Measurements from ENCODE around the gene ZRANB3.

The ZRANB3 gene

DNA sequence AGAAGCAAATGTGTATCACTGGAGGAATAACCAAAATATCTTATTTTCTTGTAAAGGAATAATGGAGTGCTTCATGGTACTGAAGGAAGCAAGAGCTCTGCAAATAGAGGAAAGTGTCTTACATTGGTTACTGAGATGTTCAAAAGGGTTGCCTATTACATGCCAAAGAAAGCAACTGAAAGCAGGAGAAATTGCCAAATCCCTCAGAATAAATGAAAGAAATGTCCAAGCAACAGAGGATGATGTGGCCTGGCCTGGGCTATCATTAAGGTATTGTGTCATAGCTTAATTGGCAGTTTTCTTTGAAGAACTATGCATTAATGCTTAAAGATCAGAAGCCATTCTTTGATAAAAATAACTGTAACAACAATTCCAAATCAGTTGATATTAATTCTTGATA is 305.2 kb downstream of the ZRANB3 start:
- TF ChIP-seq, protein P1, sequence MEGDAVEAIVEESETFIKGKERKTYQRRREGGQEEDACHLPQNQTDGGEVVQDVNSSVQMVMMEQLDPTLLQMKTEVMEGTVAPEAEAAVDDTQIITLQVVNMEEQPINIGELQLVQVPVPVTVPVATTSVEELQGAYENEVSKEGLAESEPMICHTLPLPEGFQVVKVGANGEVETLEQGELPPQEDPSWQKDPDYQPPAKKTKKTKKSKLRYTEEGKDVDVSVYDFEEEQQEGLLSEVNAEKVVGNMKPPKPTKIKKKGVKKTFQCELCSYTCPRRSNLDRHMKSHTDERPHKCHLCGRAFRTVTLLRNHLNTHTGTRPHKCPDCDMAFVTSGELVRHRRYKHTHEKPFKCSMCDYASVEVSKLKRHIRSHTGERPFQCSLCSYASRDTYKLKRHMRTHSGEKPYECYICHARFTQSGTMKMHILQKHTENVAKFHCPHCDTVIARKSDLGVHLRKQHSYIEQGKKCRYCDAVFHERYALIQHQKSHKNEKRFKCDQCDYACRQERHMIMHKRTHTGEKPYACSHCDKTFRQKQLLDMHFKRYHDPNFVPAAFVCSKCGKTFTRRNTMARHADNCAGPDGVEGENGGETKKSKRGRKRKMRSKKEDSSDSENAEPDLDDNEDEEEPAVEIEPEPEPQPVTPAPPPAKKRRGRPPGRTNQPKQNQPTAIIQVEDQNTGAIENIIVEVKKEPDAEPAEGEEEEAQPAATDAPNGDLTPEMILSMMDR (IDR thresholded peaks at IDR 0.05; ENCODE audit: low read depth, low read length, missing control alignments), result no peak
- Histone ChIP-seq H3K36me3 (replicated peaks) (no peaks in the 10 kb centered on the region), H3K4me3 (ENCODE audit: low read depth, low read length) (no peak overlapping the region), H3K27ac (no peak overlapping the region), H3K27me3 (replicated peaks) (no peaks in the 10 kb centered on the region)
- DNase-seq, result no peak
- in situ Hi-C loops (cut with HindIII; ENCODE audit: low pct_ligation_motif_present, low sequenced_read_pairs), result no loop called here

DNA sequence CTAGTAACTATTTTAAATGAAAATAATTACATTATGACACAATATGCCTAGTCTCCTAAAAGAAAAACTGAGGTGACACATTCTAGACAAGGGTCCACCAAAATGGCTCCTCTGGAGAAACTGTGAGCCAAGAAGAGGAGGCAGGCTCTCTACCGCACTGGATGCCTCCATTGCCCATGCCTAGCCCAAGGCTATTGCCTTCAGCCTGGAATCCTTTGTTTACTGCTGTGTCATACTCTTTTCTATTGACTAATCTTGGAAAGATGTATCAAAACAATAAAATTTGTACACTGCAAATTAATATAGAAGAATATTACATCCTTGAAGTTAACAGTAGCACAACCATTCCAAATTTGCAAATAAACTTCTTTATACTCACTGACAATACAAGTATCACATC is 311.8 kb downstream of the ZRANB3 start:
- H3K4me3 ChIP-seq (ENCODE audit: low read depth, low read length), result no peak overlapping the region
- no peak for DNase-seq
- in situ Hi-C loops (cut with HindIII; ENCODE audit: low pct_ligation_motif_present, low sequenced_read_pairs), result no loop called here
- H3K27me3 ChIP-seq (replicated peaks), result no peaks in the 10 kb centered on the region
- H3K27ac ChIP-seq, result no peak overlapping the region
- TF ChIP-seq, protein P1 (IDR thresholded peaks at IDR 0.05; ENCODE audit: low read depth, low read length, missing control alignments), result no peak
- H3K36me3 ChIP-seq (replicated peaks), result no peaks in the 10 kb centered on the region

DNA sequence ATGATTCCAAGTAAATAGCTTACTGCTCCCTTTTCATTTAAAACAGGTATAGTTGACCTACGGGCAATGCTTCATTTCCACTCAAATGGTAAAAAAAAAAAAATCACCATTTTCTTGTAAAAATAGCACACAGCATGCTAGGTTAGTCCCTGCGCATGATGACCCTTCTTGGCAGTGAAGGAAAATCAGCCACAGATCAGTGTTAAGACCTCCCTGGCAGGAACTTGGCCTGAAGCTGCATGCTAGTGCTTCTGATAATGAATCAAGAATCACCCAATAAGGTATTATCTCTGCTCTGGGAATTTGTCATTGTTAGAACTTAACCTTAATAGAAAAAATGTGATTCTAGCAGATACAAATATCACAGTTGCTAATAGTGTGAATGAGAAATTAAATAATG is 312.6 kb downstream of the ZRANB3 start:
- Histone ChIP-seq H3K27ac (no peak overlapping the region), H3K36me3 (replicated peaks) (no peaks in the 10 kb centered on the region), H3K4me3 (ENCODE audit: low read depth, low read length) (no peak overlapping the region), H3K27me3 (replicated peaks) (no peaks in the 10 kb centered on the region)
- TF ChIP-seq, protein P1 (IDR thresholded peaks at IDR 0.05; ENCODE audit: low read depth, low read length, missing control alignments), result no peak
- in situ Hi-C loops (cut with HindIII; ENCODE audit: low pct_ligation_motif_present, low sequenced_read_pairs), result no loop called here
- no peak for DNase-seq

DNA sequence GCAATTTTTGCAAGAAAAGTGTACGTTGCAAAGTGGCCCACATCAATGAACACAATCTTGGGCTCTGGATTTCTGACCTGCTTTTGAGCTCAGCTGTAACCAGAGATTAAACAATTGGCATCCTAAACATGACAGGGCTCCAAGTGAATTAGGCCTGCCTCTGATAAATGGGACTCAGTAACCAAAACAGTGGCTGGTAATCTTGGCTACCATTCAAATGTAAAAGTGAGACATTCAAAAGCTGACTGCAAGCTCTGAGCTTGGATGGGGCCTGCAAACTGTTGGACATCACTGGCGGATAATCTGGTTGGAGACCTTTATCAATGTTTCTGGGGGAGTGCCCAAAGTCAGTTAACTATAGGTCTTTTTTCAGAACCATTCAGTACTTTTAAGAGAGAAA is 318.3 kb downstream of the ZRANB3 start:
- in situ Hi-C loops (cut with HindIII; ENCODE audit: low pct_ligation_motif_present, low sequenced_read_pairs), result no loop called here
- TF ChIP-seq, protein P1 (IDR thresholded peaks at IDR 0.05; ENCODE audit: low read depth, low read length, missing control alignments), result no peak
- DNase-seq, result no peak

DNA sequence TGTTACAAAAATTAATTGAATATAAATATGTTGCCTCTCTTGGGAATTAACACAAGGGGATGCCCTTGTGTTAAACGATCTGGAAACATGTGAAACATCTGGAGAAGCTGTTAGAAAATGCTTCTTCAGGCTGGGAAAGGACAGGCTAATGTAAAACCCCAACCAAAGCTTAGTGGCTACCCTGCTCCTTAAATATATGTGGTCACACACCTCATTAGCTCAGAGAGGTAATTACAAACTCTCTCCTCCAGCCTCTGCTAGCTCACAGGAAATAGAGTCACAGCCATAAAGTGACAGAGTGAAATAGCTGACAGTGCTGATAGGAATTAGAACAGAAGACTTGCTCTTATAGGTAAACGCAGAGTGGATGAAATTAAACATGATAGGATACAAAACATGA is 323.0 kb downstream of the ZRANB3 start:
- H3K27me3 ChIP-seq (replicated peaks), result no peaks in the 10 kb centered on the region
- H3K27ac ChIP-seq, result no peak overlapping the region
- TF ChIP-seq, protein P1 (IDR thresholded peaks at IDR 0.05; ENCODE audit: low read depth, low read length, missing control alignments), result no peak
- no peaks in the 10 kb centered on the region for H3K36me3 ChIP-seq (replicated peaks)
- in situ Hi-C loops (cut with HindIII; ENCODE audit: low pct_ligation_motif_present, low sequenced_read_pairs), result no loop called here
- DNase-seq, result no peak
- no peak overlapping the region for H3K4me3 ChIP-seq (ENCODE audit: low read depth, low read length)

More for the DNA sequence above, 318.3 kb downstream of the ZRANB3 start:
- Histone ChIP-seq H3K4me3 (ENCODE audit: low read depth, low read length) (no peak overlapping the region), H3K36me3 (replicated peaks) (no peaks in the 10 kb centered on the region), H3K27me3 (replicated peaks) (no peaks in the 10 kb centered on the region), H3K27ac (no peak overlapping the region)

DNA sequence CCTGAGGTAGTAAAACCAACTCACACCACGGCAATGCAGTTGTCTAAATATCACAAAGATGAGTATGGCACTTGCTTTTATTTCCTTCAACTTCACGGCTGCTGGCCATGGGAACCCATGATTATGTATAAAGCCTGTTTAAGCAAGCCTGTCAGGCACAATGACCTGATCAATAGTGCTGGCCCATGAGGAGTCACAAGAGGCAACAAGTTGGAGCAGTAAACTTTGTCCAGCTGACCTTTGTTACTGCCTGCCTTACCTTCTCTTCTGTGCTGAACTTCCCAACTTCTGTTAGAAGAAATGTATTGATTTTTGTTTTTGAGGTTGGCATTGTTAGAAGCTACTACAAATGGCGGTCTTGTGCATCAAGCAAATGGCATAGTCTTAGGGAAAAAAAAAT is 327.1 kb downstream of the ZRANB3 start:
- in situ Hi-C loops (cut with HindIII; ENCODE audit: low pct_ligation_motif_present, low sequenced_read_pairs), result no loop called here
- no peaks in the 10 kb centered on the region for H3K27me3 ChIP-seq (replicated peaks)
- no peak overlapping the region for H3K27ac ChIP-seq
- H3K4me3 ChIP-seq (ENCODE audit: low read depth, low read length), result no peak overlapping the region
- no peaks in the 10 kb centered on the region for H3K36me3 ChIP-seq (replicated peaks)
- DNase-seq, result no peak
- TF ChIP-seq, protein P1 (IDR thresholded peaks at IDR 0.05; ENCODE audit: low read depth, low read length, missing control alignments), result no peak

Data from brain microvascular endothelial cell (primary cell).